A549 (cell line): Measurements from ENCODE around the gene GALC. TPM values are rescaled to one million over a fixed set of nuclear protein-coding genes. Genes with fewer than 3 reads are reported as not detected.

Experiments used
- ATAC-seq, 2 experiments: fragments of 200-7000 bp in 1 of 2; fragments of >200 bp in 1 of 2; cut with Nextera tagmentation in 1 of 2; cut with Tn5 transposase in 1 of 2; 3 replicates each; pipeline versions ENCODE4 v1.8.0 to v1.9.1; 2018 to 2020; ENCODE audit warnings: mild to moderate bottlenecking in 1 of 2, moderate library complexity in 1 of 2
- CTCF ChIA-PET: fragments of 300-600 bp; sonication (Branson Sonifier 250); formaldehyde crosslinking; extraction: SDS; loops from one replicate; lab custom pipeline; 2021; ENCODE audit warnings: antibody characterized with exemption, inconsistent platforms; lab: Yijun Ruan, JAX
- POLR2A ChIA-PET: fragments of 350-600 bp; formaldehyde crosslinking; extraction: SDS; loops from one replicate; lab custom pipeline; 2021; ENCODE audit warnings: antibody characterized with exemption, inconsistent platforms; lab: Yijun Ruan, JAX
- DNase-seq, 2 experiments: peaks; one replicate each; pipeline versions ENCODE4 v3.0.0 to v3.0.0-alpha.2; 2011 to 2016; ENCODE audit warnings: low read depth in 1 of 2, low spot score in 1 of 2
- FAIRE-seq: peaks from 2 replicates; lab custom pipeline; 2011; peaks lifted over from hg19 to GRCh38; lab: Jason Lieb, UNC
- H3K27ac ChIP-seq, 2 experiments: fragments of >200 bp; sonication (Bioruptor Twin); formaldehyde crosslinking; 3 replicates each; pipeline ENCODE4 v1.5.1; 2016 to 2017
- H3K4me1 ChIP-seq: fragments of >200 bp; sonication (Bioruptor Twin); formaldehyde crosslinking; 3 replicates; pipeline ENCODE4 v1.6.1; 2016
- H3K4me2 ChIP-seq: fragments of >200 bp; sonication (Bioruptor Twin); formaldehyde crosslinking; 3 replicates; pipeline ENCODE4 v1.6.1; 2016
- H3K4me3 ChIP-seq: fragments of >200 bp; sonication (Bioruptor Twin); formaldehyde crosslinking; 3 replicates; pipeline ENCODE4 v1.5.1; 2016
- H3K9me3 ChIP-seq: fragments of >200 bp; sonication (Bioruptor Twin); formaldehyde crosslinking; 3 replicates; pipeline ENCODE4 v1.6.1; 2016
- CBX2 ChIP-seq: fragments of 200-600 bp; sonication (generic); IDR thresholded peaks from 2 replicates; pipeline ENCODE4 v1.6.1; 2016; ENCODE audit warnings: low read depth, mild to moderate bottlenecking, borderline replicate concordance
- CEBPB ChIP-seq, 2 experiments: fragments of >200 bp in 1 of 2; sonication (Bioruptor Twin) in 1 of 2; formaldehyde crosslinking in 1 of 2; IDR thresholded peaks; 2 replicates each; pipeline ENCODE4 v1.6.1; 2012 to 2016
- CHD2 ChIP-seq: fragments of 150-350 bp; IDR thresholded peaks from 2 replicates; pipeline ENCODE4 v1.6.1; 2014; ENCODE audit warnings: low read length; ENCODE audit not compliant: partially characterized antibody
- CHD4 ChIP-seq: fragments of 200-600 bp; sonication (generic); IDR thresholded peaks from 2 replicates; pipeline ENCODE4 v1.6.1; 2016; ENCODE audit warnings: antibody characterized with exemption, mild to moderate bottlenecking, borderline replicate concordance
- EHF ChIP-seq: fragments of 250-450 bp; sonication (Bioruptor Pico); IDR thresholded peaks from 2 replicates; pipeline ENCODE4 v1.5.0; 2020; ENCODE audit warnings: mild to moderate bottlenecking
- EP300 ChIP-seq, 2 experiments: fragments of >200 bp; sonication (Bioruptor Twin); formaldehyde crosslinking; IDR thresholded peaks; 2 replicates in 1 of 2; 3 replicates in 1 of 2; pipeline ENCODE4 v1.6.1; 2016 to 2017
- ESRRA ChIP-seq: fragments of 150-350 bp; IDR thresholded peaks from 2 replicates; pipeline ENCODE4 v1.6.1; 2014; ENCODE audit warnings: mild to moderate bottlenecking, low read length, borderline replicate concordance
- GATA3 ChIP-seq: IDR thresholded peaks from 2 replicates; pipeline ENCODE4 v1.6.1; 2012; ENCODE audit warnings: borderline replicate concordance
- HOXA7 ChIP-seq: fragments of 250-450 bp; sonication (Bioruptor Pico); IDR thresholded peaks from 2 replicates; pipeline ENCODE4 v1.5.0; 2020; ENCODE audit warnings: mild to moderate bottlenecking, moderate library complexity
- HOXB13 ChIP-seq: fragments of 250-450 bp; sonication (Bioruptor Pico); IDR thresholded peaks from 2 replicates; pipeline ENCODE4 v1.5.0; 2020; ENCODE audit warnings: low read depth, mild to moderate bottlenecking, moderate library complexity
- KDM1A ChIP-seq: fragments of 200-600 bp; sonication (generic); IDR thresholded peaks from 2 replicates; pipeline ENCODE4 v1.6.1; 2016; ENCODE audit warnings: low read depth, mild to moderate bottlenecking
- MAFK ChIP-seq: fragments of 450-650 bp; IDR thresholded peaks from 2 replicates; pipeline ENCODE4 v1.6.1; 2014; ENCODE audit not compliant: partially characterized antibody
- RARB ChIP-seq: fragments of 250-450 bp; sonication (Bioruptor Pico); IDR thresholded peaks from 2 replicates; pipeline ENCODE4 v1.8.0; 2021; ENCODE audit warnings: mild to moderate bottlenecking, moderate library complexity
- RNF2 ChIP-seq: fragments of 200-600 bp; sonication (generic); IDR thresholded peaks from 2 replicates; pipeline ENCODE4 v1.6.1; 2016; ENCODE audit warnings: low read depth, mild to moderate bottlenecking, antibody characterized with exemption, moderate library complexity, borderline replicate concordance
- SREBF2 ChIP-seq: fragments of 450-650 bp; IDR thresholded peaks from 2 replicates; pipeline ENCODE4 v1.6.1; 2014; ENCODE audit warnings: mild to moderate bottlenecking, moderate library complexity
- WGBS: methylation state at CpG from one replicate; pipeline ENCODE4 v1.1.6; 2017; ENCODE audit errors: missing lambda C conversion rate; 5-methylcytosine and 5-hydroxymethylcytosine counted together
- polyA plus RNA-seq, 4 experiments: library from polyadenylated mRNA; depleted of rRNA in 3 of 4; stranded (reverse); fragments of >200 nt; fragmentation: RNase III in 1 of 4; extraction: RNeasy Plus Mini Kit Qiagen cat#74134 plus additional on column Dnase treatment in 1 of 4; gene quantifications; 2 replicates in 3 of 4; 3 replicates in 1 of 4; pipeline ENCODE4 v1.2.3, GENCODE V29; 2011 to 2017
- TF ChIP-seq, protein P1 (sequence below): IDR thresholded peaks from 2 replicates; pipeline ENCODE4 v1.6.1; 2012
- TF ChIP-seq, protein P2 (sequence below): fragments of 250-450 bp; sonication (Bioruptor Pico); IDR thresholded peaks from 2 replicates; pipeline ENCODE4 v1.5.0; 2020; ENCODE audit warnings: low read depth, mild to moderate bottlenecking, moderate library complexity
- TF ChIP-seq, protein P3 (sequence below): fragments of >200 bp; sonication (Bioruptor Twin); formaldehyde crosslinking; IDR thresholded peaks from 3 replicates; pipeline ENCODE4 v1.6.1; 2016
- TF ChIP-seq, protein P4 (sequence below): fragments of 200-600 bp; sonication (generic); IDR thresholded peaks from 2 replicates; pipeline ENCODE4 v1.6.1; 2016; ENCODE audit warnings: antibody characterized with exemption, mild to moderate bottlenecking, moderate library complexity
- TF ChIP-seq, protein P5 (sequence below): fragments of 450-650 bp; IDR thresholded peaks from 2 replicates; pipeline ENCODE4 v1.6.1; 2014; ENCODE audit warnings: antibody characterized with exemption

Gene GALC
- polyA plus RNA-seq, 2 of the 4 experiments (the other 2 are of a cell fraction), result 15.5 to 38.3 TPM

DNA sequence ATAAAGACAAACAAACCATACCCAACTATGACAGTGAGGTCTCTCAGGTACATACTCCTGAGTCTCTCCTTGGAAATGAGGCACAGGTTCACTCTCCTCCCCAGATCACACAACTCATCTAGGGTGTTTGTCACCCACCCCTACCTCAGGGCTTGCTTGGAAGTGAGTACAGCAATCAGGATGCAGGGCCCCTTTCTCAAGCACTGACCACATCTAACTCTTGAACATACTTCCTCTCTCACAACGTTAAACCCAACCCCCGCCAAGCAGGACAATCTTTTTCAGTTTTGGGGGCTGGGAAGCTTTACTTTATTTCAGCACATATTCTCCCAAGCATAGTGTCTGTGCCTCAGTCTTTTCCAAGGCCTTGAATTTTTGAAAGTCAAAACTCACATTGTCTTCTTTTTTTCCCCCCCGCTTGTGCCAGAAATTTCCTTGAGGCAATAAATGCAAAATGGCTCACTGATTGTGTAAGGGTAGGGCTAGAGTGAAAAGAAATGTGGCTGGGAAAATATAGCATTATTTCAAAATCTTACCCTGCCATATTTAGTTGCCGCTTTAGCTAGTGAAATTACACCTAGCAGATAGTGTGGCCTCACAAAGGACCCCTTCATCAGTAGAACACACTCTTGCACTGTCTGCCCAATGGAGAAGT, 9.6 kb upstream of the GALC start:
- ChIA-PET POLR2A (no interaction called here), CTCF (interaction anchor here (2.0 kb wide), 1 partner anchor 11 kb away, joined by 12 read pairs; no protein-coding TSS in a partner anchor)
- H3K9me3 ChIP-seq, result no peaks in the 10 kb centered on the region
- no peak for FAIRE-seq
- no peak for ATAC-seq
- 84% methylated on average over 4 of the region's 4 CpGs for WGBS
- H3K4me1 ChIP-seq, result no peaks in the 10 kb centered on the region
- H3K4me3 ChIP-seq, result no peak overlapping the region
- TF ChIP-seq ESRRA (no peak), CEBPB (IDR thresholded peaks at IDR 0.05) (no peak), GATA3 (no peak), HOXB13 (CRISPR knock-in tag) (no peak), EHF (CRISPR knock-in tag) (no peak), EP300 (IDR thresholded peaks at IDR 0.05) (no peak), HOXA7 (no peak), CHD2 (no peak), MAFK (no peak), CBX2 (no peak)
- TF ChIP-seq, protein P1, sequence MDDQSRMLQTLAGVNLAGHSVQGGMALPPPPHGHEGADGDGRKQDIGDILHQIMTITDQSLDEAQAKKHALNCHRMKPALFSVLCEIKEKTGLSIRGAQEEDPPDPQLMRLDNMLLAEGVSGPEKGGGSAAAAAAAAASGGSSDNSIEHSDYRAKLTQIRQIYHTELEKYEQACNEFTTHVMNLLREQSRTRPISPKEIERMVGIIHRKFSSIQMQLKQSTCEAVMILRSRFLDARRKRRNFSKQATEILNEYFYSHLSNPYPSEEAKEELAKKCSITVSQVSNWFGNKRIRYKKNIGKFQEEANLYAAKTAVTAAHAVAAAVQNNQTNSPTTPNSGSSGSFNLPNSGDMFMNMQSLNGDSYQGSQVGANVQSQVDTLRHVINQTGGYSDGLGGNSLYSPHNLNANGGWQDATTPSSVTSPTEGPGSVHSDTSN, result no peak
- TF ChIP-seq, protein P2, sequence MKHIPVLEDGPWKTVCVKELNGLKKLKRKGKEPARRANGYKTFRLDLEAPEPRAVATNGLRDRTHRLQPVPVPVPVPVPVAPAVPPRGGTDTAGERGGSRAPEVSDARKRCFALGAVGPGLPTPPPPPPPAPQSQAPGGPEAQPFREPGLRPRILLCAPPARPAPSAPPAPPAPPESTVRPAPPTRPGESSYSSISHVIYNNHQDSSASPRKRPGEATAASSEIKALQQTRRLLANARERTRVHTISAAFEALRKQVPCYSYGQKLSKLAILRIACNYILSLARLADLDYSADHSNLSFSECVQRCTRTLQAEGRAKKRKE (CRISPR knock-in tag), result no peak
- TF ChIP-seq, protein P3, sequence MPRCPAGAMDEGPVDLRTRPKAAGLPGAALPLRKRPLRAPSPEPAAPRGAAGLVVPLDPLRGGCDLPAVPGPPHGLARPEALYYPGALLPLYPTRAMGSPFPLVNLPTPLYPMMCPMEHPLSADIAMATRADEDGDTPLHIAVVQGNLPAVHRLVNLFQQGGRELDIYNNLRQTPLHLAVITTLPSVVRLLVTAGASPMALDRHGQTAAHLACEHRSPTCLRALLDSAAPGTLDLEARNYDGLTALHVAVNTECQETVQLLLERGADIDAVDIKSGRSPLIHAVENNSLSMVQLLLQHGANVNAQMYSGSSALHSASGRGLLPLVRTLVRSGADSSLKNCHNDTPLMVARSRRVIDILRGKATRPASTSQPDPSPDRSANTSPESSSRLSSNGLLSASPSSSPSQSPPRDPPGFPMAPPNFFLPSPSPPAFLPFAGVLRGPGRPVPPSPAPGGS, result no peak
- TF ChIP-seq, protein P4, sequence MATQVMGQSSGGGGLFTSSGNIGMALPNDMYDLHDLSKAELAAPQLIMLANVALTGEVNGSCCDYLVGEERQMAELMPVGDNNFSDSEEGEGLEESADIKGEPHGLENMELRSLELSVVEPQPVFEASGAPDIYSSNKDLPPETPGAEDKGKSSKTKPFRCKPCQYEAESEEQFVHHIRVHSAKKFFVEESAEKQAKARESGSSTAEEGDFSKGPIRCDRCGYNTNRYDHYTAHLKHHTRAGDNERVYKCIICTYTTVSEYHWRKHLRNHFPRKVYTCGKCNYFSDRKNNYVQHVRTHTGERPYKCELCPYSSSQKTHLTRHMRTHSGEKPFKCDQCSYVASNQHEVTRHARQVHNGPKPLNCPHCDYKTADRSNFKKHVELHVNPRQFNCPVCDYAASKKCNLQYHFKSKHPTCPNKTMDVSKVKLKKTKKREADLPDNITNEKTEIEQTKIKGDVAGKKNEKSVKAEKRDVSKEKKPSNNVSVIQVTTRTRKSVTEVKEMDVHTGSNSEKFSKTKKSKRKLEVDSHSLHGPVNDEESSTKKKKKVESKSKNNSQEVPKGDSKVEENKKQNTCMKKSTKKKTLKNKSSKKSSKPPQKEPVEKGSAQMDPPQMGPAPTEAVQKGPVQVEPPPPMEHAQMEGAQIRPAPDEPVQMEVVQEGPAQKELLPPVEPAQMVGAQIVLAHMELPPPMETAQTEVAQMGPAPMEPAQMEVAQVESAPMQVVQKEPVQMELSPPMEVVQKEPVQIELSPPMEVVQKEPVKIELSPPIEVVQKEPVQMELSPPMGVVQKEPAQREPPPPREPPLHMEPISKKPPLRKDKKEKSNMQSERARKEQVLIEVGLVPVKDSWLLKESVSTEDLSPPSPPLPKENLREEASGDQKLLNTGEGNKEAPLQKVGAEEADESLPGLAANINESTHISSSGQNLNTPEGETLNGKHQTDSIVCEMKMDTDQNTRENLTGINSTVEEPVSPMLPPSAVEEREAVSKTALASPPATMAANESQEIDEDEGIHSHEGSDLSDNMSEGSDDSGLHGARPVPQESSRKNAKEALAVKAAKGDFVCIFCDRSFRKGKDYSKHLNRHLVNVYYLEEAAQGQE, result no peak
- no peak overlapping the region for H3K4me2 ChIP-seq
- no peak overlapping the region for H3K27ac ChIP-seq
- no peak for DNase-seq

DNA sequence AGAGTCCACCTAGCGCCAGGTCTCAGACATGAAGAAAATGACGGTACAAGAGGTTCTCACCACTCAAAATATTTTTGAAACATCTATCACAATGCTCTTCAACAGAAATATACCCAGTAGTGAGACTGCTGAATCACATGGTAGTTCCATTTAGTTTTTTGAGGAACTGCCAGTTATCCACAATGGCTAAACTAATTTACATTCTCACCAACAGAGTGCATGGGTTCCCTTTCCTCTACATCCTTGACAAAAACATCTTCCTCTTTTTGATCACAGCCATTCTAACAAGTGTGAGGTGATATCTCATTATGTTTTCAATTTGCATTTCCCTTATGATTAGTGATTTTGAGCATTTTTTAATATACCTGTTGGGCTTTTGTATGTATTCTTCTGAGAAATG, 6.3 kb upstream of the GALC start:
- POLR2A ChIA-PET, result no interaction called here
- H3K9me3 ChIP-seq, result no peaks in the 10 kb centered on the region
- H3K4me3 ChIP-seq, result no peak overlapping the region
- no peaks in the 10 kb centered on the region for H3K4me1 ChIP-seq
- ATAC-seq, result no peak
- DNase-seq, result no peak
- H3K27ac ChIP-seq, result no peak overlapping the region
- CTCF ChIA-PET, result no interaction called here
- no peak for FAIRE-seq
- no peak overlapping the region for H3K4me2 ChIP-seq
- TF ChIP-seq SREBF2, result no peak
- no peak for TF ChIP-seq KDM1A
- TF ChIP-seq, protein P3, result no peak
- TF ChIP-seq, protein P2 (CRISPR knock-in tag), result no peak
- TF ChIP-seq, protein P1, result no peak
- no peak for TF ChIP-seq CHD4
- TF ChIP-seq, protein P5, sequence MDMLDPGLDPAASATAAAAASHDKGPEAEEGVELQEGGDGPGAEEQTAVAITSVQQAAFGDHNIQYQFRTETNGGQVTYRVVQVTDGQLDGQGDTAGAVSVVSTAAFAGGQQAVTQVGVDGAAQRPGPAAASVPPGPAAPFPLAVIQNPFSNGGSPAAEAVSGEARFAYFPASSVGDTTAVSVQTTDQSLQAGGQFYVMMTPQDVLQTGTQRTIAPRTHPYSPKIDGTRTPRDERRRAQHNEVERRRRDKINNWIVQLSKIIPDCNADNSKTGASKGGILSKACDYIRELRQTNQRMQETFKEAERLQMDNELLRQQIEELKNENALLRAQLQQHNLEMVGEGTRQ, result no peak
- TF ChIP-seq RARB (CRISPR knock-in tag), result no peak
- no peak for TF ChIP-seq RNF2
- TF ChIP-seq, all 56 proteins: peak for 0
- 65% methylated on average over 2 of the region's 2 CpGs for WGBS
